ENCODE measurements around the gene BLM.
"Not testable (repeated sequence)": the region's sequence is repeated elsewhere in the genome, so short reads cannot be mapped to it uniquely, and the experiment has no call there.

The BLM gene

DNA sequence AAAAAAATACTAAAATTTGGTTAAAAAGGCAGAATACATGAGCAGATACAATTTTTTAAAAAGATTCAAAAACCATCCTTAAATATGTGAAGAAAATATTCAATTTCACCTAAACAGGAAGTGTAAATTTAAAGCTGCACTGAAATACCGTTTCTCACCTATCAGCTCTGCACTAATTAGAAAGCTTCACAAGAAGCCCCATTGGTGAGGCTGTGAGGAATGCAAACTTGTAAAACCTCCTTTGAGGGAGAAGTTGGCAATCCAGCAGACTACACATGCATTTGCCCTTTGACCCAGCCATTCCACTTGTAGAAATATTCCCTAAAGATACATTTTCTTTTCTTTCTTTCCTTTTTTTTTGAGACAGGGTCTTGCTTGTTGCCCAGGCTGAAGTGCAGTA lies 18.8 kb downstream of the BLM start:
- Histone ChIP-seq H3K36me3 (ENCODE audit: control insufficient read depth, insufficient read depth, low read length) (peaks cover 11% of the 10 kb centered on the region), H3K27ac (ENCODE audit: low read depth, low read length) (no peak overlapping the region), H3K4me1 (ENCODE audit: control insufficient read depth, insufficient read depth, low read length) (no peaks in the 10 kb centered on the region), H3K9me3 (ENCODE audit: control insufficient read depth, insufficient read depth, low read length) (no peaks in the 10 kb centered on the region), H3K9ac (ENCODE audit: low read depth, low read length) (no peak overlapping the region), H3K4me3 (ENCODE audit: low read depth, low read length) (no peak overlapping the region), H3K27me3 (ENCODE audit: control insufficient read depth, insufficient read depth, low read length) (no peaks in the 10 kb centered on the region)

- H3K27me3 ChIP-seq (ENCODE audit: control insufficient read depth, insufficient read depth, low read length); H3K4me3 ChIP-seq (ENCODE audit: low read depth, low read length); H3K36me3 ChIP-seq (ENCODE audit: control insufficient read depth, insufficient read depth, low read length); H3K4me1 ChIP-seq (ENCODE audit: control insufficient read depth, insufficient read depth, low read length); H3K27ac ChIP-seq (ENCODE audit: low read depth, low read length); H3K9ac ChIP-seq (ENCODE audit: low read depth, low read length); H3K9me3 ChIP-seq (ENCODE audit: control insufficient read depth, insufficient read depth, low read length): not testable (repeated sequence)
These were observed 23.4 kb downstream of the BLM start for GRCh38 chr15:90740545-90740944.

- Histone ChIP-seq H3K36me3 (ENCODE audit: control insufficient read depth, insufficient read depth, low read length) (no peaks in the 10 kb centered on the region), H3K27ac (ENCODE audit: low read depth, low read length) (no peak overlapping the region), H3K4me3 (ENCODE audit: low read depth, low read length) (no peak overlapping the region), H3K9ac (ENCODE audit: low read depth, low read length) (no peak overlapping the region), H3K27me3 (ENCODE audit: control insufficient read depth, insufficient read depth, low read length) (no peaks in the 10 kb centered on the region), H3K4me1 (ENCODE audit: control insufficient read depth, insufficient read depth, low read length) (no peaks in the 10 kb centered on the region), H3K9me3 (ENCODE audit: control insufficient read depth, insufficient read depth, low read length) (no peaks in the 10 kb centered on the region)
These were observed 24.9 kb downstream of the BLM start for GRCh38 chr15:90742087-90742486.

GRCh38 chr15:90743407-90743806 lies 26.3 kb downstream of the BLM start:
- no peak overlapping the region for H3K4me3 ChIP-seq (ENCODE audit: low read depth, low read length)
- no peak overlapping the region for H3K9ac ChIP-seq (ENCODE audit: low read depth, low read length)
- H3K4me1 ChIP-seq (ENCODE audit: control insufficient read depth, insufficient read depth, low read length), result no peaks in the 10 kb centered on the region
- no peak overlapping the region for H3K27ac ChIP-seq (ENCODE audit: low read depth, low read length)
- no peaks in the 10 kb centered on the region for H3K9me3 ChIP-seq (ENCODE audit: control insufficient read depth, insufficient read depth, low read length)
- H3K36me3 ChIP-seq (ENCODE audit: control insufficient read depth, insufficient read depth, low read length), result 0 out of 2 replicates have a peak, but pooled peaks cover 3% of the 10 kb centered on the region
- no peaks in the 10 kb centered on the region for H3K27me3 ChIP-seq (ENCODE audit: control insufficient read depth, insufficient read depth, low read length)

GRCh38 chr15:90744759-90745402 lies 27.7 kb downstream of the BLM start:
- no peak overlapping the region for H3K9ac ChIP-seq (ENCODE audit: low read depth, low read length)
- no peak overlapping the region for H3K4me3 ChIP-seq (ENCODE audit: low read depth, low read length)
- no peak overlapping the region for H3K27ac ChIP-seq (ENCODE audit: low read depth, low read length)
- H3K27me3 ChIP-seq (ENCODE audit: control insufficient read depth, insufficient read depth, low read length), result no peaks in the 10 kb centered on the region
- H3K4me1 ChIP-seq (ENCODE audit: control insufficient read depth, insufficient read depth, low read length), result 0 out of 2 replicates have a peak, but pooled peaks cover under 1% of the 10 kb centered on the region
- no peaks in the 10 kb centered on the region for H3K9me3 ChIP-seq (ENCODE audit: control insufficient read depth, insufficient read depth, low read length)
- H3K36me3 ChIP-seq (ENCODE audit: control insufficient read depth, insufficient read depth, low read length), result peaks cover 14% of the 10 kb centered on the region

- H3K27me3 ChIP-seq (ENCODE audit: control insufficient read depth, insufficient read depth, low read length), result no peaks in the 10 kb centered on the region
- peak overlapping the region; percentile 57 for H3K27ac ChIP-seq (ENCODE audit: low read depth, low read length)
- H3K9ac ChIP-seq (ENCODE audit: low read depth, low read length), result no peak overlapping the region
- H3K9me3 ChIP-seq (ENCODE audit: control insufficient read depth, insufficient read depth, low read length), result no peaks in the 10 kb centered on the region
- peaks cover 62% of the 10 kb centered on the region for H3K36me3 ChIP-seq (ENCODE audit: control insufficient read depth, insufficient read depth, low read length)
- 0 out of 2 replicates have a peak, but pooled peaks cover 4% of the 10 kb centered on the region for H3K4me1 ChIP-seq (ENCODE audit: control insufficient read depth, insufficient read depth, low read length)
- H3K4me3 ChIP-seq (ENCODE audit: low read depth, low read length), result no peak overlapping the region
These were observed 32.6 kb downstream of the BLM start for GRCh38 chr15:90749754-90750153.

DNA sequence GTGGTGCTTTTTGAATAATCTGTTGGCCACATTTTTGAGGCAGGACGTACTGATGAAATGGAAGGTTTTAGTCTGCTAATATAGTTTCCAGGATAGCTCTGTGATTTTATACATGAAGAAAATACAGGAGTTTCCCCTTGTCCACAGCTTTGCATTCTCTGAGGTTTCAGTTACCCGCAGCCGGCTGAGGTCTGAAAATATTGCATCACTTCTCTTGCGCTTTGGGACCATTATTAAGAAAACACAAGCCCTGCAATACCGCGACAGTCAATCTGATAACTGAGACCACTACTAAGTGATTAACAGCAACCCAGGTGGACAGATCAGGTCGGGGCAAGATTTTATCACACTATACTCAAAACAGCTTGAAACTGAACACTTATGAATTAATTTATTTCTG lies 33.0 kb downstream of the BLM start:
- 0 out of 2 replicates have a peak, but pooled peaks cover 4% of the 10 kb centered on the region for H3K4me1 ChIP-seq (ENCODE audit: control insufficient read depth, insufficient read depth, low read length)
- no peak overlapping the region for H3K27ac ChIP-seq (ENCODE audit: low read depth, low read length)
- H3K36me3 ChIP-seq (ENCODE audit: control insufficient read depth, insufficient read depth, low read length), result peaks cover 66% of the 10 kb centered on the region
- no peaks in the 10 kb centered on the region for H3K27me3 ChIP-seq (ENCODE audit: control insufficient read depth, insufficient read depth, low read length)
- H3K9ac ChIP-seq (ENCODE audit: low read depth, low read length), result no peak overlapping the region
- H3K4me3 ChIP-seq (ENCODE audit: low read depth, low read length), result no peak overlapping the region
- no peaks in the 10 kb centered on the region for H3K9me3 ChIP-seq (ENCODE audit: control insufficient read depth, insufficient read depth, low read length)

DNA sequence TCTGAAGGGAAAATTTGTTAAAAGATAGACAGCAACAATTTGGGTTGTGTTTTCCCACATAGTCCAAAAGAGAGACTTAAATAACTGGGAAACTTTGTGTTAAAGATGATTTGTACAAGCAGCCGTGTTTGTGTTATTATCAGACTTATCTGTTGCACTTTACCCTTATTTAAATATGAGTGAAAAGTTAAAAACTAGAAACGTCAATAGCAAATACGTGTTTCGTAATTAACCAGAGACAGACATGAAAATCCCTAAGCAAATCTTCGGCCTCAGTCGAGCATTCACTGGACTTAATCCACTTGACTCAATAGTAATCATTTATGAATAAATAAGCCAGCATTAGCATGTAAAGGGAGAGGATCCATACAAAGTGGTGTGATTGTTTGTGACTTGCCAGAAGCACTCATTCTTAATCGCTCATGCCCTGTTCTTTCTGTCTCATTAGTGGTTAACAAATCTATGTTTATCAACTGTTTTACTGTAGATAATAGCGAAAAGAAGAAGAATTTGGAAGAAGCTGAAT lies 34.2 kb downstream of the BLM start:
- 0 out of 2 replicates have a peak, but pooled peaks cover 4% of the 10 kb centered on the region for H3K4me1 ChIP-seq (ENCODE audit: control insufficient read depth, insufficient read depth, low read length)
- H3K4me3 ChIP-seq (ENCODE audit: low read depth, low read length), result no peak overlapping the region
- H3K36me3 ChIP-seq (ENCODE audit: control insufficient read depth, insufficient read depth, low read length), result peaks cover 77% of the 10 kb centered on the region
- no peak overlapping the region for H3K27ac ChIP-seq (ENCODE audit: low read depth, low read length)
- no peaks in the 10 kb centered on the region for H3K27me3 ChIP-seq (ENCODE audit: control insufficient read depth, insufficient read depth, low read length)
- no peak overlapping the region for H3K9ac ChIP-seq (ENCODE audit: low read depth, low read length)
- no peaks in the 10 kb centered on the region for H3K9me3 ChIP-seq (ENCODE audit: control insufficient read depth, insufficient read depth, low read length)

DNA sequence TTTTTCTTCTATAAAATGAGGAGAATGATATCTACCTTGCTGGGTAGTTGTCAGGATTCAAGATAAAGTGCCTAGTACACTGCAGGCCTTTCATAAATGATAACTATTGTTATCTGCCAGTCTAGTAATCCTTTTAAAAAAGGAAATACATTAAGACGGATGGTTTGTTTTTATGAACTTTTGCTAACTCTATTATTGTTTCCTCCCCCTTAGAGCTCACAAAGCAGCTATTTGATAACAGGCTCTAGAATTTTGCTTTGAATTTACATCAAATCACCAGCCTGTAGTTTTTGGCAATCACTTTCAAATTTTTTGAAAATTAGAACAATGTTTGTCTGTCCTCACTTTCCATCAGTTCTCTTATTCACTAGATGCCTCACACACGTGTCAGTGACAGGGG lies 39.8 kb downstream of the BLM start:
- Histone ChIP-seq H3K27ac (ENCODE audit: low read depth, low read length) (no peak overlapping the region), H3K4me3 (ENCODE audit: low read depth, low read length) (no peak overlapping the region)

DNA sequence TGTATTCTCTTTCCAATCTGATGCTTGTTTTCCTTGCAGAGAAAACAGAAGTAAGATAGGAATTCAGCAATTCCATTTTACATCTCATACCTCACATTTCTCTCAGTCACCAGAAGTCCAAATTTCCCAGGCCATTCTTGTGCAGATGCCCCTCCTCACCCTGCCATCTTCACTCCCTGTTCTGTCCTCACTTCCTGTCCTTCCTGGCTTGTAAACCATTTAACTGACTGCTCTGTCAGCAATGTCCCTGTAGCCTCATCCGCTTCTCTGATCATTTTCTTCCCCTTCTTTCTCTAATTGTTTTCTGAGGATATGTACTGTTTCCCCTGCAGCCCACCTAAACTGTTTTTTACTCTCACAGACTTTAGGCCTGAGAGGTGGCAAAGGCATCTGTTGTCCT lies 40.3 kb downstream of the BLM start:
- Histone ChIP-seq H3K9ac (ENCODE audit: low read depth, low read length) (no peak overlapping the region), H3K36me3 (ENCODE audit: control insufficient read depth, insufficient read depth, low read length) (peaks cover 89% of the 10 kb centered on the region), H3K4me3 (ENCODE audit: low read depth, low read length) (no peak overlapping the region), H3K4me1 (ENCODE audit: control insufficient read depth, insufficient read depth, low read length) (peaks cover 22% of the 10 kb centered on the region), H3K9me3 (ENCODE audit: control insufficient read depth, insufficient read depth, low read length) (no peaks in the 10 kb centered on the region), H3K27ac (ENCODE audit: low read depth, low read length) (no peak overlapping the region), H3K27me3 (ENCODE audit: control insufficient read depth, insufficient read depth, low read length) (no peaks in the 10 kb centered on the region)

More for the DNA sequence above, 39.8 kb downstream of the BLM start:
- Histone ChIP-seq H3K9ac (ENCODE audit: low read depth, low read length) (no peak overlapping the region), H3K36me3 (ENCODE audit: control insufficient read depth, insufficient read depth, low read length) (peaks cover 89% of the 10 kb centered on the region), H3K9me3 (ENCODE audit: control insufficient read depth, insufficient read depth, low read length) (no peaks in the 10 kb centered on the region), H3K4me1 (ENCODE audit: control insufficient read depth, insufficient read depth, low read length) (peaks cover 19% of the 10 kb centered on the region), H3K27me3 (ENCODE audit: control insufficient read depth, insufficient read depth, low read length) (no peaks in the 10 kb centered on the region)

DNA sequence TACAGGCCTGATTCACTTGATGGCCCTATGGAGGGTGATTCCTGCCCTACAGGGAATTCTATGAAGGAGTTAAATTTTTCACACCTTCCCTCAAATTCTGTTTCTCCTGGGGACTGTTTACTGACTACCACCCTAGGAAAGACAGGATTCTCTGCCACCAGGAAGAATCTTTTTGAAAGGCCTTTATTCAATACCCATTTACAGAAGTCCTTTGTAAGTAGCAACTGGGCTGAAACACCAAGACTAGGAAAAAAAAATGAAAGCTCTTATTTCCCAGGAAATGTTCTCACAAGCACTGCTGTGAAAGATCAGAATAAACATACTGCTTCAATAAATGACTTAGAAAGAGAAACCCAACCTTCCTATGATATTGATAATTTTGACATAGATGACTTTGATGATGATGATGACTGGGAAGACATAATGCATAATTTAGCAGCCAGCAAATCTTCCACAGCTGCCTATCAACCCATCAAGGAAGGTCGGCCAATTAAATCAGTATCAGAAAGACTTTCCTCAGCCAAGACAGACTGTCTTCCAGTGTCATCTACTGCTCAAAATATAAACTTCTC lies 43.6 kb downstream of the BLM start:
- H3K36me3 ChIP-seq (ENCODE audit: control insufficient read depth, insufficient read depth, low read length), result peaks cover 89% of the 10 kb centered on the region
- no peak overlapping the region for H3K9ac ChIP-seq (ENCODE audit: low read depth, low read length)
- no peak overlapping the region for H3K4me3 ChIP-seq (ENCODE audit: low read depth, low read length)
- no peaks in the 10 kb centered on the region for H3K9me3 ChIP-seq (ENCODE audit: control insufficient read depth, insufficient read depth, low read length)
- H3K27ac ChIP-seq (ENCODE audit: low read depth, low read length), result peak overlapping the region; percentile 75
- H3K4me1 ChIP-seq (ENCODE audit: control insufficient read depth, insufficient read depth, low read length), result peaks cover 22% of the 10 kb centered on the region
- H3K27me3 ChIP-seq (ENCODE audit: control insufficient read depth, insufficient read depth, low read length), result no peaks in the 10 kb centered on the region

Data from HUES48 (cell line).